ENCODE data around the gene CA10. TPM values are rescaled to one million over a fixed set of nuclear protein-coding genes. Genes with fewer than 3 reads are reported as not detected.

CA10 gene
- total and polyA plus RNA-seq, 2 experiments from 2014 or later: not detected

GRCh38 chr17:52156576-52157570 lies 1.6 kb downstream of the CA10 start:
- H3K4me1 ChIP-seq (ENCODE audit: insufficient read depth): no peaks in the 10 kb centered on the region
- TF ChIP-seq EZH2 (IDR thresholded peaks at IDR 0.05; ENCODE audit: insufficient read depth, poor library complexity, severe bottlenecking) (no peak), EZH2phosphoT487 (IDR thresholded peaks at IDR 0.05; ENCODE audit: insufficient read depth, low read depth) (no peak)
- no peaks in the 10 kb centered on the region for H3K79me2 ChIP-seq (ENCODE audit: insufficient read depth)
- 0 out of 2 replicates have a peak, but pooled peaks cover 9% of the 10 kb centered on the region for H3K27me3 ChIP-seq (replicated peaks; ENCODE audit: insufficient read depth)
- 5 to 6% methylated on average over 14 of the region's 14 CpGs for WGBS, 2 experiments (ENCODE audit: low coverage in 1 of 2, low lambda C conversion rate in 2 of 2, missing lambda C conversion rate in 2 of 2)
- no peak overlapping the region for H3K9ac ChIP-seq
- in situ Hi-C loops (cut with MboI): no loop called here
- H3K36me3 ChIP-seq (ENCODE audit: low read depth): no peaks in the 10 kb centered on the region
- H3K4me3 ChIP-seq: no peak overlapping the region
- H4K20me1 ChIP-seq (ENCODE audit: insufficient read depth): no peaks in the 10 kb centered on the region
- no peak overlapping the region for H3K27ac ChIP-seq
- H3F3A ChIP-seq (ENCODE audit: insufficient read depth): no peaks in the 10 kb centered on the region
- DNase-seq: no peak
- H3K4me2 ChIP-seq (ENCODE audit: unreplicated experiment): no peak overlapping the region
- no peak overlapping the region for H2AFZ ChIP-seq
- H3K9me3 ChIP-seq (ENCODE audit: low read depth): no peaks in the 10 kb centered on the region
- H3K9me2 ChIP-seq (ENCODE audit: insufficient read depth): no peaks in the 10 kb centered on the region

DNA sequence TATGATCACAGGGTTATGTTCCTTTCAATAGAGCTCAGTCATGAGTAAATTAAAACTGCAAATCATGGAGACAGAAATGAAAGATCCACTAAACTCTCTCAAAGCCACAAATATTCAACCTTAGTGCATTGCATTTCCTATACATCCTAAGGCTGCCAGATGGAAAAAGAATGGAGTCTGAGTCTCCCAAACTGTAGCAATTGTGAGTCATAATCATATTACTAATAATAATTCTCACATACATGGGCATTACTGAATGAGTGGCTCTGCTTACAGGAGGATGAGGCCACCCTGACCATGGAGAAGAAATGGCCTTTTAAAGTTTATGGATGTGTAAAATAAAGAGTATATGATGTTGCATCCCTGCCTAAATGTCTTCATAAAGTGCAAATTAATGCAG lies 3.2 kb downstream of the CA10 start:
- Histone ChIP-seq H3K36me3 (ENCODE audit: low read depth) (no peaks in the 10 kb centered on the region), H3K79me2 (ENCODE audit: insufficient read depth) (no peaks in the 10 kb centered on the region), H3K4me3 (no peak overlapping the region), H3K27me3 (replicated peaks; ENCODE audit: insufficient read depth) (0 out of 2 replicates have a peak, but pooled peaks cover 9% of the 10 kb centered on the region), H3K9ac (no peak overlapping the region), H3F3A (ENCODE audit: insufficient read depth) (no peaks in the 10 kb centered on the region), H3K4me2 (ENCODE audit: unreplicated experiment) (no peak overlapping the region), H3K27ac (no peak overlapping the region), H3K4me1 (ENCODE audit: insufficient read depth) (no peaks in the 10 kb centered on the region), H4K20me1 (ENCODE audit: insufficient read depth) (no peaks in the 10 kb centered on the region), H3K9me3 (ENCODE audit: low read depth) (no peaks in the 10 kb centered on the region), H3K9me2 (ENCODE audit: insufficient read depth) (no peaks in the 10 kb centered on the region), H2AFZ (no peak overlapping the region)
- no peak for DNase-seq
- in situ Hi-C loops (cut with MboI): no loop called here
- TF ChIP-seq EZH2 (IDR thresholded peaks at IDR 0.05; ENCODE audit: insufficient read depth, poor library complexity, severe bottlenecking) (no peak), EZH2phosphoT487 (IDR thresholded peaks at IDR 0.05; ENCODE audit: insufficient read depth, low read depth) (no peak)

GRCh38 chr17:52154466-52154865 lies 4.0 kb downstream of the CA10 start:
- in situ Hi-C loops (cut with MboI): no loop called here
- Histone ChIP-seq H4K20me1 (ENCODE audit: insufficient read depth) (no peaks in the 10 kb centered on the region), H3K27ac (no peak overlapping the region), H3K9me2 (ENCODE audit: insufficient read depth) (no peaks in the 10 kb centered on the region), H3K9me3 (ENCODE audit: low read depth) (no peaks in the 10 kb centered on the region), H3K27me3 (replicated peaks; ENCODE audit: insufficient read depth) (0 out of 2 replicates have a peak, but pooled peaks cover 9% of the 10 kb centered on the region), H3K9ac (no peak overlapping the region), H2AFZ (no peak overlapping the region), H3F3A (ENCODE audit: insufficient read depth) (no peaks in the 10 kb centered on the region), H3K4me2 (ENCODE audit: unreplicated experiment) (no peak overlapping the region), H3K4me1 (ENCODE audit: insufficient read depth) (no peaks in the 10 kb centered on the region), H3K36me3 (ENCODE audit: low read depth) (no peaks in the 10 kb centered on the region), H3K79me2 (ENCODE audit: insufficient read depth) (no peaks in the 10 kb centered on the region), H3K4me3 (no peak overlapping the region)
- no peak for TF ChIP-seq EZH2phosphoT487 (IDR thresholded peaks at IDR 0.05; ENCODE audit: insufficient read depth, low read depth)
- no peak for TF ChIP-seq EZH2 (IDR thresholded peaks at IDR 0.05; ENCODE audit: insufficient read depth, poor library complexity, severe bottlenecking)
- no peak for DNase-seq
- 17 to 18% methylated on average over 4 of the region's 4 CpGs for WGBS, 2 experiments (ENCODE audit: low coverage in 1 of 2, low lambda C conversion rate in 2 of 2, missing lambda C conversion rate in 2 of 2)

GRCh38 chr17:52150935-52151334 lies 7.6 kb downstream of the CA10 start:
- in situ Hi-C loops (cut with MboI): no loop called here
- Histone ChIP-seq H3K27me3 (replicated peaks; ENCODE audit: insufficient read depth) (no peaks in the 10 kb centered on the region), H3K4me1 (ENCODE audit: insufficient read depth) (no peaks in the 10 kb centered on the region), H3K9ac (no peak overlapping the region), H3K27ac (no peak overlapping the region), H3K79me2 (ENCODE audit: insufficient read depth) (no peaks in the 10 kb centered on the region), H3K9me2 (ENCODE audit: insufficient read depth) (no peaks in the 10 kb centered on the region), H3K36me3 (ENCODE audit: low read depth) (no peaks in the 10 kb centered on the region), H2AFZ (no peak overlapping the region), H3K4me2 (ENCODE audit: unreplicated experiment) (no peak overlapping the region), H3K9me3 (ENCODE audit: low read depth) (no peaks in the 10 kb centered on the region), H4K20me1 (ENCODE audit: insufficient read depth) (no peaks in the 10 kb centered on the region), H3K4me3 (no peak overlapping the region), H3F3A (ENCODE audit: insufficient read depth) (no peaks in the 10 kb centered on the region)
- DNase-seq: no peak
- WGBS, 2 experiments (ENCODE audit: low coverage in 1 of 2, low lambda C conversion rate in 2 of 2, missing lambda C conversion rate in 2 of 2): 12 to 33% methylated on average over 2 of the region's 2 CpGs
- no peak for TF ChIP-seq EZH2 (IDR thresholded peaks at IDR 0.05; ENCODE audit: insufficient read depth, poor library complexity, severe bottlenecking)
- no peak for TF ChIP-seq EZH2phosphoT487 (IDR thresholded peaks at IDR 0.05; ENCODE audit: insufficient read depth, low read depth)
